ENCODE data around the gene MECP2. TPM values are rescaled to one million over a fixed set of nuclear protein-coding genes. Genes with fewer than 3 reads are reported as not detected.

MECP2 gene
- total RNA-seq, 1 experiment from 2014 or later = 88.9 TPM

DNA sequence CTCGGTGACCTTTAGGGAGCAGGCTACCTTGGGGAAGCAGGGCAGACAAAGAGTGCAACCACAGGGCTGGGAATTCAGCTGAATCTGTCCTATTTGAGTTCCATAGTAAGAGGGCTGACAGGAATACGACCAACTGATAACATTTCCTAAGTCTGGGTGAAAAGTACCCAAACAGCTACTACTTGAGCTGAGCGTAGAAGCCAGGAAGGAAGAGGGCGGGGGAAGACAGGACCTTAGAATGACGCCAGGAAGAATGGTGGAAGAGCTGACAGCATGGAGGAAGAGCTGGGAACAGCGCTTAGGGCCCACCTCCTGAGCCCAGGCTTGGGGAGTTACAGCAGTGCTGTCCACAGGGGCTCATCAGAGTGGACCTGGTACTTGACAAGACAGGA is 14.4 kb downstream of the MECP2 start:
- ChIA-PET POLR2A (no interaction called here), CTCF (no interaction called here)
- 0 out of 2 replicates have a peak, but pooled peaks cover 2% of the 10 kb centered on the region for H3K4me1 ChIP-seq (ENCODE audit: control insufficient read depth, insufficient read depth, low read length)
- in situ Hi-C loops (cut with HindIII; ENCODE audit: low pct_unique_long_range_greater_than_20kb, low sequenced_read_pairs) = no loop called here
- no peaks in the 10 kb centered on the region for H3K9me3 ChIP-seq (ENCODE audit: control insufficient read depth, insufficient read depth, low read depth, low read length)
- no peaks in the 10 kb centered on the region for H3K27me3 ChIP-seq (ENCODE audit: control insufficient read depth, insufficient read depth, low read length)
- no TSS peak for BruUV-seq (replicated peaks)
- ATAC-seq = peak; percentile 59; the same call in 1 of the 2 replicates
- H3K36me3 ChIP-seq (ENCODE audit: control insufficient read depth, insufficient read depth, low read length) = no peaks in the 10 kb centered on the region; the same call in 1 of the 2 replicates
- DNase-seq (ENCODE audit: low read depth, low spot score) = no peak
- no peak overlapping the region for H3K27ac ChIP-seq (ENCODE audit: low read length)
- no peak overlapping the region for H3K4me3 ChIP-seq (ENCODE audit: low read depth in 2 of 2, low read length in 2 of 2)
- TF ChIP-seq SIN3A (IDR thresholded peaks at IDR 0.05; ENCODE audit: borderline replicate concordance, insufficient read depth, low read depth, low read length) (no peak), POLR2AphosphoS5 (IDR thresholded peaks at IDR 0.05; ENCODE audit: low read depth, low read length) (no peak), TCF7L2 (IDR thresholded peaks at IDR 0.05; ENCODE audit: low read depth, low read length) (no peak)
- TF ChIP-seq, protein P1, sequence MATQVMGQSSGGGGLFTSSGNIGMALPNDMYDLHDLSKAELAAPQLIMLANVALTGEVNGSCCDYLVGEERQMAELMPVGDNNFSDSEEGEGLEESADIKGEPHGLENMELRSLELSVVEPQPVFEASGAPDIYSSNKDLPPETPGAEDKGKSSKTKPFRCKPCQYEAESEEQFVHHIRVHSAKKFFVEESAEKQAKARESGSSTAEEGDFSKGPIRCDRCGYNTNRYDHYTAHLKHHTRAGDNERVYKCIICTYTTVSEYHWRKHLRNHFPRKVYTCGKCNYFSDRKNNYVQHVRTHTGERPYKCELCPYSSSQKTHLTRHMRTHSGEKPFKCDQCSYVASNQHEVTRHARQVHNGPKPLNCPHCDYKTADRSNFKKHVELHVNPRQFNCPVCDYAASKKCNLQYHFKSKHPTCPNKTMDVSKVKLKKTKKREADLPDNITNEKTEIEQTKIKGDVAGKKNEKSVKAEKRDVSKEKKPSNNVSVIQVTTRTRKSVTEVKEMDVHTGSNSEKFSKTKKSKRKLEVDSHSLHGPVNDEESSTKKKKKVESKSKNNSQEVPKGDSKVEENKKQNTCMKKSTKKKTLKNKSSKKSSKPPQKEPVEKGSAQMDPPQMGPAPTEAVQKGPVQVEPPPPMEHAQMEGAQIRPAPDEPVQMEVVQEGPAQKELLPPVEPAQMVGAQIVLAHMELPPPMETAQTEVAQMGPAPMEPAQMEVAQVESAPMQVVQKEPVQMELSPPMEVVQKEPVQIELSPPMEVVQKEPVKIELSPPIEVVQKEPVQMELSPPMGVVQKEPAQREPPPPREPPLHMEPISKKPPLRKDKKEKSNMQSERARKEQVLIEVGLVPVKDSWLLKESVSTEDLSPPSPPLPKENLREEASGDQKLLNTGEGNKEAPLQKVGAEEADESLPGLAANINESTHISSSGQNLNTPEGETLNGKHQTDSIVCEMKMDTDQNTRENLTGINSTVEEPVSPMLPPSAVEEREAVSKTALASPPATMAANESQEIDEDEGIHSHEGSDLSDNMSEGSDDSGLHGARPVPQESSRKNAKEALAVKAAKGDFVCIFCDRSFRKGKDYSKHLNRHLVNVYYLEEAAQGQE (IDR thresholded peaks at IDR 0.05; ENCODE audit: insufficient read depth in 1 of 2, low read depth in 2 of 2, low read length in 1 of 2) = no peak
- TF ChIP-seq, protein P2, sequence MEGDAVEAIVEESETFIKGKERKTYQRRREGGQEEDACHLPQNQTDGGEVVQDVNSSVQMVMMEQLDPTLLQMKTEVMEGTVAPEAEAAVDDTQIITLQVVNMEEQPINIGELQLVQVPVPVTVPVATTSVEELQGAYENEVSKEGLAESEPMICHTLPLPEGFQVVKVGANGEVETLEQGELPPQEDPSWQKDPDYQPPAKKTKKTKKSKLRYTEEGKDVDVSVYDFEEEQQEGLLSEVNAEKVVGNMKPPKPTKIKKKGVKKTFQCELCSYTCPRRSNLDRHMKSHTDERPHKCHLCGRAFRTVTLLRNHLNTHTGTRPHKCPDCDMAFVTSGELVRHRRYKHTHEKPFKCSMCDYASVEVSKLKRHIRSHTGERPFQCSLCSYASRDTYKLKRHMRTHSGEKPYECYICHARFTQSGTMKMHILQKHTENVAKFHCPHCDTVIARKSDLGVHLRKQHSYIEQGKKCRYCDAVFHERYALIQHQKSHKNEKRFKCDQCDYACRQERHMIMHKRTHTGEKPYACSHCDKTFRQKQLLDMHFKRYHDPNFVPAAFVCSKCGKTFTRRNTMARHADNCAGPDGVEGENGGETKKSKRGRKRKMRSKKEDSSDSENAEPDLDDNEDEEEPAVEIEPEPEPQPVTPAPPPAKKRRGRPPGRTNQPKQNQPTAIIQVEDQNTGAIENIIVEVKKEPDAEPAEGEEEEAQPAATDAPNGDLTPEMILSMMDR (IDR thresholded peaks at IDR 0.05) = no peak
- intact Hi-C loops (cut with micrococcal nuclease; ENCODE audit: unreplicated experiment) = no loop called here

DNA sequence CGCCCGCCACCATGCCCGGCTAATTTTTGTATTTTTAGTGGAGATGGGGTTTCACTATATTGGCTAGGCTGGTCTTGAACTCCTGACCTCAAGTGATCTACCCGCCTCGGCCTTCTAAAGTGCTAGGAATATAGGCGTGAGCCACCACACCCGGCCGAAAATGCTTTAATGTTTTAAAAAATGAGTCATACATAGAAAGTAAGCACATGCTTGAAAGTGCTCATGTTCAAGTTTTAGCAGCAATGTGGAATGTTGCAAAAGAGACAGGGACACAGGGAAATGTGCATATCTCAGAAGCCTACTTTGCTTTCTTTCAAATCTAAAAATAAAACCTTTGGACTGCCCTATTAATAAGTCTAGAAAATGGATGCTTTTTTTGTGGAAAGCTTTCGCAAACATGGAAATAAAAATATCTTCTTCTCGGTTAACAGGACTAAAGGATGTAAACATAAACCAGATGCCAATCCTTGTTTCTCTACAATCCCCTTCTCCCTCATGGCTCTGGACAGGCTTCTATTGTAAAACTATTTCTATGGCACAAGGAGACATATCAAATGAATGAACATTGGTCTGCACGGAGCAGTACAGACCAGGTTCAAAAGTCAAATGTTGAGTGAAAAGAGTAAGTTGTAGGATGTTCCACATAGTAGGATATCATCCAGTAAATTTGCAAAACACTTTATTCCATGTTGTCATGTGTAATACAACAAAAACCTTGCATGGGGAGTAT is 15.0 kb downstream of the MECP2 start:
- POLR2A ChIA-PET = no interaction called here

More for the DNA sequence above, 15.0 kb downstream of the MECP2 start:
- BruUV-seq (replicated peaks) = no TSS peak
- H3K4me1 ChIP-seq (ENCODE audit: control insufficient read depth, insufficient read depth, low read length) = 0 out of 2 replicates have a peak, but pooled peaks cover 2% of the 10 kb centered on the region
- TF ChIP-seq, protein P2 (IDR thresholded peaks at IDR 0.05) = no peak
- TF ChIP-seq POLR2AphosphoS5 (IDR thresholded peaks at IDR 0.05; ENCODE audit: low read depth, low read length) (no peak), SIN3A (IDR thresholded peaks at IDR 0.05; ENCODE audit: borderline replicate concordance, insufficient read depth, low read depth, low read length) (no peak), TCF7L2 (IDR thresholded peaks at IDR 0.05; ENCODE audit: low read depth, low read length) (no peak)
- TF ChIP-seq, protein P1 (IDR thresholded peaks at IDR 0.05; ENCODE audit: insufficient read depth in 1 of 2, low read depth in 2 of 2, low read length in 1 of 2) = no peak
- H3K9me3 ChIP-seq (ENCODE audit: control insufficient read depth, insufficient read depth, low read depth, low read length) = no peaks in the 10 kb centered on the region
- H3K36me3 ChIP-seq (ENCODE audit: control insufficient read depth, insufficient read depth, low read length) = no peaks in the 10 kb centered on the region; the same call in 1 of the 2 replicates
- no peak for ATAC-seq
- in situ Hi-C loops (cut with HindIII; ENCODE audit: low pct_unique_long_range_greater_than_20kb, low sequenced_read_pairs) = no loop called here
- intact Hi-C loops (cut with micrococcal nuclease; ENCODE audit: unreplicated experiment) = no loop called here
- H3K27ac ChIP-seq (ENCODE audit: low read length) = no peak overlapping the region
- no peak for DNase-seq (ENCODE audit: low read depth, low spot score)
- H3K27me3 ChIP-seq (ENCODE audit: control insufficient read depth, insufficient read depth, low read length) = no peaks in the 10 kb centered on the region
- no peak overlapping the region for H3K4me3 ChIP-seq (ENCODE audit: low read depth in 2 of 2, low read length in 2 of 2)
- CTCF ChIA-PET = no interaction called here
